Activated T-cell treated with anti-CD3 and anti-CD28 coated beads for 4 hours (primary cell): ENCODE data around the gene MEN1.

ENCODE experiments used
- DNase-seq: peaks from one replicate; pipeline ENCODE4 v3.0.0-alpha.2; 2020

Gene MEN1

GRCh38 chr11:64800303-64801157 is 9.8 kb downstream of the MEN1 start:
- no peak for DNase-seq

DNA sequence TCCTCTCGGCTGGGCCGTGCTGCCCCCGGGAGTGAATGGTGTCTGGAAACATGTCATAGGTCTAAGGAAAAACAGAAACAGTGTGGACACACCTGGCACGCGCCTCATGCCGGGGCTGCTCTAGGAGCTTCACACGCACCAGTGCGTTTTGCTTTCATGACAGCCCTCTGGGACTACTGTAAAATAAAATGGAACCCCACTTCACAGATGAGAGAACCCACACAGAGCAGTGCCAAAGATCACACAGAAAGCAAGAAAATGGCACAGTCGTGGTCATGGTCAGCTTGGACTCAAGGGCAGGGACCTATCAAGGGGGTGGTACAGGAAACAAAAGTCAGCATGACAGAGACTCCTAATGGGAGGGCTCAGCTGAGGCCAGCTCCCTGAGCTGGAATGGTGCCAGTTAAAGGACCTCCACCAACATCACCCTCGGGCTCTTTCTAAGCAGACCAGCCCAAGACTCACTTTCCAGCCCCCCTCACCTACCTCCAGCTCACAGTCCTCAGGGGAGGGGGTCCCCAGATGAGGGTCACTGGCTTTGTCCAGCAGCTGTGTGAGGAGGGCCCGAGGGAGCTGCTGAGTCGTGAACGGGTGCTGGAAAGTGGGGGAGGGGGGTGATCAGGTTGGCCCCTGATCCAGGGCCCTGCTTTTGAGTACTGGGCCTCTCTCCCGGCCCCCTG is 10.6 kb downstream of the MEN1 start:
- DNase-seq = no peak

DNA sequence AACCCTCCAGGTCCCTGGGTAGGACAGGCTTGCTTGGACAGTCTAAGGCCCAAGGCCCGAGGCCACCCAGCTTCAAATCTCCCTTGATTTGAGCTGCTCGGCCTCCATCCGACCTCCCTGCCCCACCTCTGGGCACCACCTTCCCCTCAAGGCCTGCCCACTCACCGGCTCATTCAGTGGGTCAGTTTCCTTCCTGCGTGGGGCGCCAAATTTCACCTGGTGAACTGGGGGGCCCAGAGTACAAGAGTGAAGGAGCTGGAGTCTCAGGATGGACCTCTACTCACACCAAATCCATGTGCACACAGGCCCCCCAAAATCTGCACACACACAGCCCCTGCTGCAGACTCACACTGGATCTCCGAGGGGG is 11.1 kb downstream of the MEN1 start:
- no peak for DNase-seq

DNA sequence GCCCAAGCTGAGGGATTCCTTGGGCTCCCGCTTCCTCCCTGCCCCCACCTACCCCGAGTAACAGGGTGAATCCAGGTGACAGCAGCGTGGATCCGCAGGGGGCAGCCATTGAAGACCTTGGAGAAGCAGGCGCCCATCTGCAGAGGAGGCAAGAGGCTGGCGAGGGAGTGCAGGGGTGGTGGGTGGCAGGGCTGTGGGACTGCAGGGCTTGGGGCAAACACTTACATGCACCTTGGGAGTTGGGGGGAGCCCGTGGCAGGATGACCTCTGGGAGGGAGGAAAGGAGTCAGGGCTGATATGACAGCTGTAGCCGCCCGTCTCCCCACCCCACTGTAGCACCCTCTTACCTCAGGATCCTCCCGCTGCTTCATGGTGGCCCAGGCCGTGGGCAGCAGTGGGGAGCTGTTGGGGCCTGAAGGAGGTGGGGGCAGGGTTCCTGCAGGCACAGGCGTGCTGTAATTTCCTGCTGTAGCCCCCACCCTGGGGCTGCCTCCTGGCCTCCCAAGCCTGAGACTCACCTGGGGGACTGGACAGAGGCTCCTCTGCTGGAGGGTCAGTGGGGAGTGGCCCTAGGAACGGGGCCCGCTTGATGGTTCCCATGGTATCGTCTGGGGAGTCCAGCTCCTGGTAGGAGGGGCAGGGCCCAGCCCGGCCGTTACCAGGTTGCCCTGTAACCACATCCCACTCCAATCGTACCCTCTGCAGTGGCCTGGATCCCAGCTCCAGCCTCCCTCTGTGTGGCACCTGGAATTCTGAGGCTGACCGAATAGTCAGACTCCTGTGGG is 13.4 kb downstream of the MEN1 start:
- no peak for DNase-seq

GRCh38 chr11:64796047-64796756 is 14.1 kb downstream of the MEN1 start:
- no peak for DNase-seq

- DNase-seq = no peak
Measured at GRCh38 chr11:64794526-64794925, 15.8 kb downstream of the MEN1 start.

GRCh38 chr11:64793271-64794160 is 16.8 kb downstream of the MEN1 start:
- no peak for DNase-seq

DNA sequence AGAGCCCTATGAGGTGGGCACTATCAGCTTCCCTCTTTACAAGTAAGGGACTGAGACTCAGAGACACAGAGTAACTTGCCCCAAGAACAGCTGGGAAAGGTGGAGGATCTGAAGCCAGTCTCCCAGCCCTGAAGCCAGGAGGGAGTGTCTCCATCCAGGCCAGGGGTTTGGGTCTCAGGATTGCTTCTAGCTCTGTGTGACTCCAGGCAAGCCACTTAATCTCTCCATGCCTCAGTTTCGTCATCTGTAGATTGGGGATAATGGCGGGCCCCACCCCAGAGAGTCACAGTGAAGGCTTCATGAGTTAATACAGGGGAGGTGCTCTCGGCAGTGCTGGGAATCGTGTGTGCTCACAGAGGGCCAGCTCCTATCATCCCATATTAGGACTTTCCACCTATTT is 17.9 kb downstream of the MEN1 start:
- DNase-seq = no peak

- DNase-seq = no peak
Measured at GRCh38 chr11:64791781-64792291, 18.5 kb downstream of the MEN1 start.

GRCh38 chr11:64790205-64791095 is 19.9 kb downstream of the MEN1 start:
- no peak for DNase-seq

- DNase-seq = no peak
Measured at GRCh38 chr11:64789331-64790204, 20.8 kb downstream of the MEN1 start.

GRCh38 chr11:64788321-64789215 is 21.8 kb downstream of the MEN1 start:
- DNase-seq = no peak

- no peak for DNase-seq
Measured at GRCh38 chr11:64787526-64788320, 22.6 kb downstream of the MEN1 start.

GRCh38 chr11:64786308-64786707 is 24.0 kb downstream of the MEN1 start:
- DNase-seq = no peak

- no peak for DNase-seq
Measured at GRCh38 chr11:64784813-64785581, 25.4 kb downstream of the MEN1 start.

DNA sequence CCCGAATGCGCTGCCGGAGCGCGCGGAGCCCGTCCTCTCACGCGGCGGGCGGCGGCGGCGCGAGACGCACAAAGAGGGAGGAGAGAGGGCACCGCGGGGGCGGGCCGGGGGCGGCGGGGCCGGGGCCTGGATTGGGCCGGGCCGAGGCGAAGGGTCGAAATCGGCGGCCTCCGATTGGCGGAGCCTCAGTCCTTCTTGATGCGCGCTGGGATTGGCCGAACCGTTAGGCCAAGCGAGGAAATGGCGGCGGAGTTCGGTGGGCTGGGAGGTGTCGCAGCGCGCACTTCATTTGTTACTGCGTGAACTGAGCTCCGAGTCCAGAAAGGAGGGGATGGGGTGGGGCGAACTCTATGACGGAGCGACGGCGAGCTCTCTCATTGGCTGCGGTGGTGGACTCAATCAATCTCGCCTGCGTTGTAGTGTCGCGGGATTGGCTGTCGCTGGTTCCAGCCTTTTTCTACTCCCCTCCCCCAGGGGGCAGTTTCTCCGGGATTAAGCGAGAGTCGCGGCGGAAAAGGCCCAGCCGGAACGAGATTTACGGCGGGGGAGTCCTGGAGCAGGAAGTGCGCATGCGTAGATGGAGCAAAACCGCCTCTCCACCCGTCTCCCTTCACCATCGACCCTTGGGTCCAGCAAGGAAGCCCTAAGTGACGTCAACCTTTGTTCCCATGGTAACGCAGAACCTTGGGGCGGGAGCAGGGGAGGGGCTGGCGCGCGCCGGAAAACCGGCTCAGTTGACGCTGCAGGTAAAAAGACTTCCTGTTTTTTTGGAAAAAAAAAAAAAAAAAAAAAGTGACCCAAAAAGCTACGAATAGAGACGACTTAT is 31.7 kb downstream of the MEN1 start, which contains the start of gene SF1:
Gene SF1, minus strand, starts transcription at position 70 of the 826 bp plus-strand sequence. CDS start 150 bp downstream, outside the sequence.
- DNase-seq = peak; percentile 97
